ENCODE measurements around the gene MCC. TPM values are rescaled to one million over a fixed set of nuclear protein-coding genes. Genes with fewer than 3 reads are reported as not detected.
A peak's percentile ranks its signal among the peaks of the same experiment; 100 is the strongest.

The MCC gene
- total RNA-seq, 1 experiment from 2014 or later, result 8.1 TPM

DNA sequence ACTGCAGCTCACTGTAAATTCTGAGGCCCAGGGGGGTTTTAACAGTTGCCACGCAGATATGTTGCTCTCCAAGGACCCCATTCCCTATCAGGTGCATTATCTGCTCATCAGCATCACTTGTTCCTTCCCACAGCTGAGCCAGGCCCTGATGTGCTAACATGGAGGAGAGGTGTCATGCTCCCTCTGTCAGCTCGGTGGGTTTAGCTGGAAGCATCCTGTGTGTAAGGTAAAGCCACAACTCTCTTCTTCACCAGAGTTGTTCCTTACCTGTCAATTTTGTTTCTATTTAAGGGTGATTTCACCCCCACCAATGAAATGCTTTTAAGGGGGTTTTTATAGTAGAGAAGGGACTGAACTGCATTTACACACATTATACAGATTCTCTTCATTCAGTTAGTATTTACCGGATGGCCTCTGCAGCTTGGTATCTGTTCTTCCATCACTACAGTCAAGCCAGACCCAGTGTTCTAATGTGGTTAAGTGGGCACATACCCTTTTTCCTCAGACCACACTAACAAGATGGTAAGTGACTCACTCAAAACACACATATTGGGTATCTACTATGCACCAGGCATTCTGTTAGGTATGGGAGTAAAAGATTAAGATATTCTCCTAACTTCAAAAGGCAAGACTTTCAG is 306.3 kb downstream of the MCC start:
- peak; percentile 21 for DNase-seq (ENCODE audit: low read depth)

DNA sequence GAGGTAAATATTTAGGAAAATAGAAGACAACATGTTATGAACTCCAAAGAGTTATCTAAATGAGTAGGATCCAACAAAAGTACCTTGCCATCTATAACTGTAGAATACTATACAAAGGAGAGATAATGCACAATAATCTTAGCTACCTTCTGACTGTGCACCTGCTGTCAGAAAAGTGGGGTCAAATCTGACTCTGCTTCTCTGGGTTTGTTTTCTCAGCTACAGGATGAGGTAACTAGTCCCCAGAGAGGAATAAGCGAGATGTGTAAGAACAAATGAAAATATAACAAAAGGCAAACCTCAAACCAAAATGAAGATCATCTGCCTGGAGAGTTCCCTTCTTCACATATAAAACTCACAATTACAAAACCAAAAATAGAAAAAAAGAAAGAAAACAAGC is 306.8 kb downstream of the MCC start:
- no peak for DNase-seq (ENCODE audit: low read depth)

DNA sequence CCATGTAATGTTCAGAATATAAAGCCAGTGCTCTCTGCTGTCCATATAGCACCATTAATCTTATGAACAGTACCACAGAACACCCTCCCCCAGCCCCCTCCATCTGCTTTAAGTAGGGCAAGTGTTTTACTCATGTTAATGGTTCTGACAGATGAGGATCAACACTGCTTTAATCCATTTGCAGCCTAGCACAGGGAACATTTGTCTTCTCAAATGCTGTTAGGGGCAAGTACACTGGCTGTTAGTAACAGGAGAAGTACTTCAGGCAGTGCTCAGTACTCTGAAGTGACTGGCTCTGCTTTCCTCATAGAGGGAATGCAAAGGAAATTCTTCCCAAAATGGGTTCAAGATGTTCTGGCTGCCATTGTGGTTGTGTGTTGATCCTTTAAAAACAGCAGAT is 309.1 kb downstream of the MCC start:
- no peak for DNase-seq (ENCODE audit: low read depth)

GRCh38 chr5:113178073-113178779 is 310.0 kb downstream of the MCC start:
- no peak for DNase-seq (ENCODE audit: low read depth)

GRCh38 chr5:113177225-113177624 is 311.0 kb downstream of the MCC start:
- no peak for DNase-seq (ENCODE audit: low read depth)

GRCh38 chr5:113176734-113177133 is 311.5 kb downstream of the MCC start:
- no peak for DNase-seq (ENCODE audit: low read depth)

- no peak for DNase-seq (ENCODE audit: low read depth)
These were observed 312.1 kb downstream of the MCC start for GRCh38 chr5:113176196-113176595.

DNA sequence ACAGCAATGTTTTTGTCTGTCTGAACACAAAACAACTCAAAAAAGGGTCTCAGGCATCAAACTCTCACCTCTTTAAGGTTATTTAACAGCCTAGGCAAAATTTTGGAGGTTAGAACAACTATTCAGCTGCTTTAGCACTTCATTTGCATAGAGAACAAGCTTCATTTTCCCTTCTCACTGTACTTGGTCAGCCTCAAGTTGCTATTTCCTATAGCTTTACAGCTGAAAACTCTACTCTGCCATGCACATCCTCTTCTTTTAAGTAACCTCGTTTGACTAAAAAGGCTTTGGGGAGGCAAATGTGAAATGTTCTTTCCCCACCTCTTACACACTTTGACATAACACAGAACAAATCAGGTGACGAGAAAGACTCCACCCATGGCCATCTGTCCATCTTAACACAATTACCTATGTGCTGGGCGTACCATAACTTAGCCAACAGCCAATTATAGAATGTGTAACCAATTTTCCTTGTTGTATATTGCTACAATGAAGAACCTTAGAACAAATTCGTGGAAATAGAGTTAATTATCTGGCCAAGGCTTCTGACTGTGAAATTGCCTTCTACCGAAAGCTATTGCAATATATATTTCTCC is 315.9 kb downstream of the MCC start:
- DNase-seq (ENCODE audit: low read depth), result no peak

GRCh38 chr5:113171520-113171919 is 316.7 kb downstream of the MCC start:
- DNase-seq (ENCODE audit: low read depth), result no peak

- DNase-seq (ENCODE audit: low read depth), result no peak
These were observed 317.5 kb downstream of the MCC start for GRCh38 chr5:113170707-113171106.

- no peak for DNase-seq (ENCODE audit: low read depth)
These were observed 318.5 kb downstream of the MCC start for GRCh38 chr5:113169720-113170119.

DNA sequence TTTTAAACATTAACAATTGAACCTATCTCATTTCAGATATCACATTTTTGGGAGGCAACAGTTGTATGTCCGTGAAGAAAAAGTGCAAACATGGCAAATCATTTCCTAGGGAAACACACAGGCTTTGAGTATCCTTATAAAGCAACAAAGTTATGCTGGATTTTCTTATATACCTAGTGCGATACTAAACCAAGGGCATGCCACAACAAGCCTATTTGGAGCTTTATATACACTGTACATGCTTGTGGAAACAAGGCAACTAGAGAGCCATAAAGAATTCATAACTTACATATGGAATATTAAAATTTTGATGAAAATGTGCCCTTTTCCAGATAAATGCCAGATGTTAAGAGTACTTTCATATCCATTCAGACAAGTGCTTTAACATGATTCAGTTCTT is 320.3 kb downstream of the MCC start:
- no peak for DNase-seq (ENCODE audit: low read depth)

- peak; percentile 99 for DNase-seq (ENCODE audit: low read depth)
These were observed 321.3 kb downstream of the MCC start for GRCh38 chr5:113166852-113167366.

DNA sequence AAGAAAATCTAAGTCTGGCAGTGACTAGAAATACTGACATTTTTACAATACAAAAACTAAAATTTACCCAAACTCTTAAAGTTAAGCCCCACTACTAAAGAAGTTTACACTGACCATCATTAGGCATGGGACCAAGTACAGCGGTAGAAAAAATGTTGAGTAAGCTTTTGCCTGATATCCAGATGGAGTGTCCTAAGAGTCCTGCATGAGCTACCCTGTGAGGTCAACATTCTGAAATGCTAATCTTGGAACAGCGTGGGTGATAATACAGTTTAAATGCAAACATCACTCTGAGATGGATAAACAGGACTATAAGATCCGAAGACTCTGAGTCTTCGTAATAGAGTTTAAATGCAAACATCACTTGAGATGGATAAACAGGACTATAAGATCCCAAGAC is 322.0 kb downstream of the MCC start:
- DNase-seq (ENCODE audit: low read depth), result peak; percentile 12

DNA sequence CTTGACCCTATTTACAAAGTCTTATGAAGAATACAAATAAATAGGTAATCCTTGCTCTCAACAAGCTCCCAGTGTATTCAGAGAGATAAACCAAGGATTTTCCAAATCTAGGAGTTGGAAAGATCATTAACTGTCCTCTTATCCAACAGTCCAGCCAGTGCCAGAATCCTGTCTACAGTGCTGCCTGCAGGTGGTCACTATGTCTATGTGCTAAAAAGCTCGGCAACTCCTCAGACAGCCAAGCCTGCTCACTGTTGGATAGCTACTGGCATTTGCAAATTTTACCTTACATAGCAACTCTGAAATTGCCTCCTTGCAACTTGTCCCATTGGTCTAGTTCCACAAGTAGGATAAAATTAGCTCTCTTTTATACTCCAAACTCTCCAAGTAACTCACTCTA is 324.2 kb downstream of the MCC start:
- no peak for DNase-seq (ENCODE audit: low read depth)

DNA sequence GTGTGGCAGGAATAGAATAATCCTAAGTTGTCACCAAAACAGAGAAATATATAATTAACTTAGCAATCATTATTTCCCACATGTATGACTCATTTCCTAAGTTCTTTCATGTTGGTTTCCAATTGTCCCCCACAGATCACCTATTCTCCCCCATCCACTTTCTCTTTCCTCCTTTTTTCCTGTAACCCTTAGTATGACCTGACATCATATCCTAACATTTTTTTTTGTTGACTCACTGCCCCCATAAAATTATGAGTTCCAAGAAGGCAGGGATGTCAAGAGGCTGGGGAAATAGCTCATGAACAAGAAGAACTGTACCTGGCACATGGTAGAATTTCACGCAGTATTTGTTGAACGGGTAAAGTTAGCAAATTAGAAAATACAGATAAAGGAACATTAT is 324.9 kb downstream of the MCC start:
- peak; percentile 87 for DNase-seq (ENCODE audit: low read depth)

GRCh38 chr5:113162770-113163169 is 325.5 kb downstream of the MCC start:
- DNase-seq (ENCODE audit: low read depth), result peak; percentile 69

DNA sequence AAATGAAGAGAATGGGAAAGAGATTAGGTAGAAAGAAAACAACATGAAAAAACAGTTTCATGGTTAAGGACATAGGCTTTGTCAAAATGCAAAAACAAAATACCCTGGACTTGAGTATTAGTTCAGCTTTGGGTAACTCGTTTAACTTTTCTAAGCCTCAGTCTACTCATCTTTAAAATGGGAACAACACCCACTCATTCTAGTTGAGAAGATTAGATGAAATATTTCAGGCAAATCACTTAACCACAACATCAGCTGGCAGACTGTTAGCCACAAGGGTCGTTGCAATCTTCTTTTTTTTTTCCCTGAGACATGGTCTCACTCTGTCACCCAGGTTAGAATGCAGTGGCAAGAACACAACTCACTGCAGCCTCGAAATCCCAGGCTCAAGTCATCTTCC is 326.0 kb downstream of the MCC start:
- no peak for DNase-seq (ENCODE audit: low read depth)

DNA sequence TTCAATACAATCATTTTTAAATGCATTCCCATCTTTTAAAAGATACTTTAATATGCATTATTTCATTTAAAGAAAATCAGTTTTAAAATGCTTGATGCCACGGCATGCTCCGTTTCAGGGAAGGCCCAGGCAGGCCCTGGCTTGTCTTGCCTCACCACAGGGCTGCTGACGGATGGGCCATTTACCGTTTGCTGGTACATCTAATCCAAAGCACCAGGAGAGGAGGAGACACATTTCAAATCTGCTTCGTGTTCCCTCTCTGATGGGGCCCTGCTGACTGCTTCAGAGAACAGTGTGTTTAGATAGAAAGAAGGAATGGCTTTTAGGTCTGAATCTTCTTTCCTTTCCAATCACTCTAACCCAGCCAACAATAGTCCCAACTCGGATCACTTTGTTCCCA is 326.4 kb downstream of the MCC start:
- no peak for DNase-seq (ENCODE audit: low read depth)

DNA sequence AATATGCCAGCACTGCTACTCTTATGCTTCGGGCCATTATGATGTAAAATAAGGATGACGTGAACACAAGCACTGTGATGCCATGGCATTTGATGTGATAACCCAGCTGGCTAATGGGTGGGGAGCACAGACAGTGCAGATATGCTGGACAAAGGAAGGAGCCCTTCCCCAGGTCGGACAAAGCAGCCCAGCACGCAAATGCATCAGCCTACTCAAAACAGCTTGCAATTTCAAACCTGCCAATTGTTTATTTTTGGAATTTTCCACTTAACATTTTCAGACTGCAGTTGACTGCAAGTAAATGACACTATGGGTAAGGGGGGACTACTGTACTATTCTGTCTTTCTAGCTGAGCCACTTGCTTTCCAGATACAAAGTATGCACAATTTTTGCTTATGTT is 330.4 kb downstream of the MCC start:
- DNase-seq (ENCODE audit: low read depth), result no peak

DNA sequence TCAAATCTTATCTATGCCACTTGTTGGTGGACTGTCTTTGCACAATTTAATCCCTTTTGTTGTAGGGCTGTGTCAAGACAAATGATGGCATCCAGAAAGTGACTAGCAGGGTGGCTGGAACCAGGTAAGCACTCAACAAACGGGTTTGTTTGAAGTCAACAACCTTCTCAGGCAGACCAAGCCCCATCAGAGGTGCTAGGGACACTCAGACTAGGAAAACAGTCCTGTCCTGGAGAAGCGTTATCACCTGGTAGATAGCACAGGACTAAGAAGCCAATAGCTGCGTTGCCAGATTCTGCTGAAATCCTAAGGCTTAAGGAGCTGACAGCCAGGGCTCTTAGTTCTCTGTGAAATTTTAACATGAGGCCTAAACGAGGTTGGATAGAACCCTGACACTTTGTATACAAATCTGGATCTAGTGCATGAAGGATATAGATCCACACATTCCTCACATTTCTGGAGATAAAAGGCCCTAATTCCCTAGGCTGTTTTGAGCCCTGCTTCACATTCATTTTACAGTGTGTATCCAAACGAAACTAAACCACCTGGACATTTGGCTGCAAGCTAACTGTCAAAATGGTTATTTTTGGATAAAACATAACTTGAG is 331.9 kb downstream of the MCC start:
- DNase-seq (ENCODE audit: low read depth), result no peak

DNA sequence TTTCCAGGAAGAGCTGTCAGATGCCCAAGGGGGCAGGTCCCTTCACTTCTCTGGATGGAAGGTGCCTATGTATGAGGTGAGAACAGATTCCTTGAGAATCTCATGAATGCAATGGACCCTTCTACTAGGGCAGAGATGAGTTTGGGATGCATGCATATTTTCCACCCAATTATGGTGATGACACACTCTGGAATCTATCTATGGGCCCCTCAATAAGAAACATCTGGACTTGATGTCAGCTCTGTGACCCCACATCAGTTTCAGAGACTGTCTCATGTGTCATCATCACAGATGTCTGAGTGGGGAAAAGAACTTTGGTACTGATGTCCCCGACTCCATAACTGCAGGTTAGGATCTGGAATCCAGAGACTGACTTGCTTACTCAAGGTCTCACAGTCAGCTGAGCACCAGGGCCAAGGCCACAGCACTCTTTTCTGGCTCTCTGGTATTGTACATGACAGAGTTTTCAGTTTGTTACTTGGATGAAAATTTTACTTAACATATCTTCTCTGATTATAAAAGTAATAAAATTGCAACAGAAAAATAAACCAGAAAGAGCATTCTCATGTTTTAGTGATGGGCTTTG is 334.6 kb downstream of the MCC start:
- DNase-seq (ENCODE audit: low read depth), result no peak
